Measurements from ENCODE around the gene GIMAP8. TPM values are rescaled to one million over a fixed set of nuclear protein-coding genes. Genes with fewer than 3 reads are reported as not detected.
A peak's percentile ranks its signal among the peaks of the same experiment; 100 is the strongest.

Gene GIMAP8
- total RNA-seq, 1 donor from 2014 or later: not detected

GRCh38 chr7:150428671-150429451 lies 21.6 kb upstream of the GIMAP8 start:
- H3K27ac Mint-ChIP-seq: peak overlapping the region; percentile 92
- H3K36me3 ChIP-seq: no peaks in the 10 kb centered on the region
- no peak overlapping the region for H3K9ac ChIP-seq
- H3K4me3 ChIP-seq: no peak overlapping the region
- peak overlapping the region; percentile 17 for H3K4me2 ChIP-seq
- DNase-seq (ENCODE audit: low spot score): peak; percentile 44
- H4K20me1 ChIP-seq (ENCODE audit: low read depth): no peaks in the 10 kb centered on the region
- no peaks in the 10 kb centered on the region for H3K27me3 Mint-ChIP-seq (ENCODE audit: insufficient read depth, low read depth)
- H3K36me3 Mint-ChIP-seq: no peaks in the 10 kb centered on the region
- H3K4me1 ChIP-seq: peaks cover 10% of the 10 kb centered on the region
- no peaks in the 10 kb centered on the region for H3K9me3 ChIP-seq (ENCODE audit: low read depth)
- no peaks in the 10 kb centered on the region for H3F3A ChIP-seq (ENCODE audit: low read depth)
- H3K27me3 ChIP-seq: no peaks in the 10 kb centered on the region
- H3K9me3 Mint-ChIP-seq: no peaks in the 10 kb centered on the region
- H3K4me3 Mint-ChIP-seq: no peak overlapping the region
- TF ChIP-seq EZH2 (IDR thresholded peaks at IDR 0.05): no peak
- no peak for TF ChIP-seq CTCF (IDR thresholded peaks at IDR 0.05)
- no peak for TF ChIP-seq EZH2phosphoT487 (IDR thresholded peaks at IDR 0.05)
- peak overlapping the region; percentile 12 for H2AFZ ChIP-seq (replicated peaks)
- peaks cover 28% of the 10 kb centered on the region for H3K4me1 Mint-ChIP-seq
- no peaks in the 10 kb centered on the region for H3K79me2 ChIP-seq (ENCODE audit: low read depth)
- no peak overlapping the region for H3K27ac ChIP-seq

- no peaks in the 10 kb centered on the region for H3K36me3 Mint-ChIP-seq
- H4K20me1 ChIP-seq (ENCODE audit: low read depth): no peaks in the 10 kb centered on the region
- H3K4me3 Mint-ChIP-seq: no peak overlapping the region
- H3K9me3 ChIP-seq (ENCODE audit: low read depth): no peaks in the 10 kb centered on the region
- no peak overlapping the region for H3K4me3 ChIP-seq
- no peaks in the 10 kb centered on the region for H3K27me3 ChIP-seq
- TF ChIP-seq EZH2 (IDR thresholded peaks at IDR 0.05) (no peak), EZH2phosphoT487 (IDR thresholded peaks at IDR 0.05) (no peak), CTCF (IDR thresholded peaks at IDR 0.05) (no peak)
- H3K4me2 ChIP-seq: no peak overlapping the region
- no peak overlapping the region for H3K9ac ChIP-seq
- no peak for DNase-seq (ENCODE audit: low spot score)
- peaks cover 10% of the 10 kb centered on the region for H3K4me1 ChIP-seq
- no peaks in the 10 kb centered on the region for H3K9me3 Mint-ChIP-seq
- H3K4me1 Mint-ChIP-seq: peaks cover 28% of the 10 kb centered on the region
- peaks cover under 1% of the 10 kb centered on the region for H3K27me3 Mint-ChIP-seq (ENCODE audit: insufficient read depth, low read depth)
- no peaks in the 10 kb centered on the region for H3K36me3 ChIP-seq
- H3K27ac ChIP-seq: no peak overlapping the region
- H2AFZ ChIP-seq (replicated peaks): no peak overlapping the region
- no peaks in the 10 kb centered on the region for H3F3A ChIP-seq (ENCODE audit: low read depth)
- no peak overlapping the region for H3K27ac Mint-ChIP-seq
- H3K79me2 ChIP-seq (ENCODE audit: low read depth): no peaks in the 10 kb centered on the region
Measured at GRCh38 chr7:150429699-150430098, 20.7 kb upstream of the GIMAP8 start.

GRCh38 chr7:150430465-150431085 lies 19.9 kb upstream of the GIMAP8 start:
- Histone ChIP-seq H2AFZ (replicated peaks) (no peak overlapping the region), H3K9me3 (ENCODE audit: low read depth) (no peaks in the 10 kb centered on the region), H3K4me2 (no peak overlapping the region), H3K27me3 (no peaks in the 10 kb centered on the region), H3K9ac (no peak overlapping the region), H3F3A (ENCODE audit: low read depth) (no peaks in the 10 kb centered on the region), H3K79me2 (ENCODE audit: low read depth) (no peaks in the 10 kb centered on the region), H3K4me1 (peaks cover 10% of the 10 kb centered on the region), H4K20me1 (ENCODE audit: low read depth) (no peaks in the 10 kb centered on the region), H3K4me3 (no peak overlapping the region), H3K27ac (no peak overlapping the region), H3K36me3 (no peaks in the 10 kb centered on the region)
- TF ChIP-seq EZH2phosphoT487 (IDR thresholded peaks at IDR 0.05) (no peak), EZH2 (IDR thresholded peaks at IDR 0.05) (no peak), CTCF (IDR thresholded peaks at IDR 0.05) (no peak)
- no peaks in the 10 kb centered on the region for H3K36me3 Mint-ChIP-seq
- H3K4me1 Mint-ChIP-seq: peaks cover 28% of the 10 kb centered on the region
- no peaks in the 10 kb centered on the region for H3K9me3 Mint-ChIP-seq
- H3K27me3 Mint-ChIP-seq (ENCODE audit: insufficient read depth, low read depth): peaks cover 2% of the 10 kb centered on the region
- H3K27ac Mint-ChIP-seq: no peak overlapping the region
- H3K4me3 Mint-ChIP-seq: no peak overlapping the region
- DNase-seq (ENCODE audit: low spot score): no peak
